ENCODE data around the gene SUSD4.

SUSD4 gene

GRCh38 chr1:223329252-223329651 is 34.7 kb downstream of the SUSD4 start:
- DNase-seq = no peak

- DNase-seq = no peak
Measured at GRCh38 chr1:223328566-223328965, 35.4 kb downstream of the SUSD4 start.

GRCh38 chr1:223326776-223327175 is 37.2 kb downstream of the SUSD4 start:
- no peak for DNase-seq

- peak; percentile 22 for DNase-seq
Measured at GRCh38 chr1:223323491-223324484, 40.2 kb downstream of the SUSD4 start.

- no peak for DNase-seq
Measured at GRCh38 chr1:223322868-223323267, 41.1 kb downstream of the SUSD4 start.

GRCh38 chr1:223320959-223321358 is 43.0 kb downstream of the SUSD4 start:
- no peak for DNase-seq

- no peak for DNase-seq
Measured at GRCh38 chr1:223319905-223320580, 43.9 kb downstream of the SUSD4 start.

GRCh38 chr1:223319398-223319797 is 44.6 kb downstream of the SUSD4 start:
- no peak for DNase-seq

GRCh38 chr1:223316082-223316481 is 47.9 kb downstream of the SUSD4 start:
- DNase-seq = no peak

GRCh38 chr1:223315665-223316064 is 48.3 kb downstream of the SUSD4 start:
- no peak for DNase-seq

GRCh38 chr1:223313415-223313754 is 50.6 kb downstream of the SUSD4 start:
- DNase-seq = no peak

GRCh38 chr1:223312705-223313414 is 51.1 kb downstream of the SUSD4 start:
- DNase-seq = no peak

- DNase-seq = no peak
Measured at GRCh38 chr1:223312273-223312672, 51.7 kb downstream of the SUSD4 start.

GRCh38 chr1:223311826-223312225 is 52.1 kb downstream of the SUSD4 start:
- DNase-seq = no peak

GRCh38 chr1:223308136-223308535 is 55.8 kb downstream of the SUSD4 start:
- no peak for DNase-seq

GRCh38 chr1:223307544-223307943 is 56.4 kb downstream of the SUSD4 start:
- DNase-seq = no peak

- DNase-seq = no peak
Measured at GRCh38 chr1:223304931-223305330, 59.0 kb downstream of the SUSD4 start.

GRCh38 chr1:223301371-223301770 is 62.6 kb downstream of the SUSD4 start:
- DNase-seq = no peak

- no peak for DNase-seq
Measured at GRCh38 chr1:223299553-223299952, 64.4 kb downstream of the SUSD4 start.

GRCh38 chr1:223298701-223299100 is 65.3 kb downstream of the SUSD4 start:
- no peak for DNase-seq

- DNase-seq = no peak
Measured at GRCh38 chr1:223297800-223298199, 66.2 kb downstream of the SUSD4 start.

GRCh38 chr1:223291796-223292195 is 72.2 kb downstream of the SUSD4 start:
- DNase-seq = no peak

GRCh38 chr1:223290397-223290796 is 73.6 kb downstream of the SUSD4 start:
- DNase-seq = no peak

- DNase-seq = no peak
Measured at GRCh38 chr1:223289621-223290020, 74.4 kb downstream of the SUSD4 start.
